ENCODE results near the gene MAD2L1BP.

DNA sequence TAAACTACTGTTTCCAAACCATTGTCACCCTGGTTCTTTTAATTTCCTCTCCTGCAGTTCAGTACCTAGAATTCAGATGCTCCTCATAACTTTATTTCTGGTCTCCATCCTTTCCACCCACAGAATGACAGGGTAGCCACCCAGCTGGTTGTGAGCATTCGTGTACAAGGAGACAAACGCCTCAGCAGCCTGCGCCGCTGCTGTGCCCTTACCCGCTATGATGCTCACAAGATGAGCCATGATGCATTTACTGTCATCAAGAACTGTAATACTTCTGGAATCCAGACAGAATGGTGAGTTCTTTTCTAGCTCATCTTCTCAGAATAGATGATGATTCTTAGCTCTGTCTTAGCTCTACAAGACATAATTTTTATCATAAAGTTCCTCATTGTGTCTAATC lies 25.2 kb upstream of the MAD2L1BP start:
- TF ChIP-seq CTCF (IDR thresholded peaks at IDR 0.05) (no peak), POLR2A (IDR thresholded peaks at IDR 0.05) (no peak)
